Endothelial cell (in vitro differentiated cells): ENCODE measurements around the gene CBARP. TPM values are rescaled to one million over a fixed set of nuclear protein-coding genes. Genes with fewer than 3 reads are reported as not detected.
A peak's percentile ranks its signal among the peaks of the same experiment; 100 is the strongest.

Experiments used
- DNase-seq: peaks from one replicate; pipeline ENCODE4 v3.0.0; 2021; ENCODE audit warnings: low spot score
- H3K27ac Mint-ChIP-seq: one replicate; pipeline ENCODE4 v1.8.0; 2021; ENCODE audit warnings: mixed read lengths, inconsistent platforms; ENCODE audit not compliant: unreplicated experiment
- H3K27me3 Mint-ChIP-seq: one replicate; pipeline ENCODE4 v1.8.0; 2021; ENCODE audit warnings: mild to moderate bottlenecking, moderate library complexity, mixed read lengths, inconsistent platforms; ENCODE audit not compliant: unreplicated experiment
- H3K36me3 Mint-ChIP-seq: one replicate; pipeline ENCODE4 v1.8.0; 2021; ENCODE audit warnings: mild to moderate bottlenecking, low read depth, mixed read lengths, inconsistent platforms; ENCODE audit not compliant: unreplicated experiment
- H3K4me1 Mint-ChIP-seq: one replicate; pipeline ENCODE4 v1.8.0; 2021; ENCODE audit warnings: mild to moderate bottlenecking, mixed read lengths, inconsistent platforms; ENCODE audit not compliant: unreplicated experiment
- H3K4me3 Mint-ChIP-seq: one replicate; pipeline ENCODE4 v1.8.0; 2021; ENCODE audit warnings: mild to moderate bottlenecking, mixed read lengths, inconsistent platforms; ENCODE audit not compliant: unreplicated experiment
- H3K9me3 Mint-ChIP-seq: one replicate; pipeline ENCODE4 v1.8.0; 2021; ENCODE audit warnings: mixed read lengths, inconsistent platforms; ENCODE audit not compliant: unreplicated experiment
- CTCF ChIP-seq: fragments of 200-600 bp; sonication (generic); IDR thresholded peaks from one replicate; pipeline ENCODE4 v1.5.0; 2021; ENCODE audit warnings: antibody characterized with exemption; ENCODE audit not compliant: unreplicated experiment
- total RNA-seq: library from RNA; stranded (reverse); fragmentation: NEBNext Ultra II Directional; extraction: Animal tissue kit (Norgen Biotek cat#: 25700); gene quantifications from one replicate; pipeline ENCODE4 v1.2.1, GENCODE V29; 2021; ENCODE audit not compliant: unreplicated experiment

CBARP gene
- total RNA-seq, 1 donor from 2014 or later: 10.4 TPM

DNA sequence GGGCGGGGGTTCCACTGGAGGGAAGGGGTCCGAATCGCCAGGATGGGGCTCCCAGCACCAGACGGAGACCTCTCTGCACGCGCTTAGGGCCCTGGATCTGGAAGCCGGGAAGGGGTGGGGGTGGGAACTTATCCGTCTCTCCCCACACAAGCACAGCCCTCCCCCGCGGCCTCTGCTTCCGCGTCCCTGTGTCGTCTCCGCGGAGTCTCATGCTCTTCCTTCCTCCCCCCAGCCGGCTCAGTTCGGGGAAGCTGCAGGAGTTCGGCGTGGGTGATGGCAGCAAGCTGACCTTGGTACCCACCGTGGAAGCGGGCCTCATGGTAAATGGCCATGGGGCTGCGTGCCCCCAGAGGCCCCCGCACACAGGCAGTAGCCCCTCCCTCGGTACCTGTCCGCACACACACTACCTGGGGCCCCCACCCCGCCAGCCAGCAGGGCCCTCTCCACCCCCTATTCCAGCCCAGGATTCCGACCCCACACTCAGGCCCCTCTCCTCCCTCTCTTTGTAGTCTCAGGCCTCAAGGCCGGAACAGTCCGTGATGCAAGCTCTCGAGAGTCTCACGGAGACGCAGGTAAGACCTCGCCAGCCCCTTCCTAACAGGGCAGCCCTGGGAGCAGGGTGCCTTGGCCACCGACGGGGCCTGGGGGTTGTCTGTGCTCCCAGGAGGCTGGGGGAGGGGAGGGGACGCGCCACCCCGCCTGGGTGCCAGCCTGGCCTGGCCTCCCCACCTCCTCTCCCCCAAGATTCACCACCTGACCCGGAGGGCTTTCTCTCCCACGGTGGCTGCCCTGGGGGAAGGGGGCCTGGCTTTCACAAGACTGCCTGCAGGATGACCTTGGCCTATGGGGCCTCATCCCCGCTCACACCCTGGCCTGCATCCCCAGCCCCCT is 13.8 kb upstream of the CBARP start:
- H3K9me3 Mint-ChIP-seq: no peaks in the 10 kb centered on the region
- TF ChIP-seq CTCF: no peak
- peaks cover 18% of the 10 kb centered on the region for H3K27me3 Mint-ChIP-seq
- peaks cover 10% of the 10 kb centered on the region for H3K36me3 Mint-ChIP-seq
- peaks cover 7% of the 10 kb centered on the region for H3K4me1 Mint-ChIP-seq
- peak overlapping the region; percentile 96 for H3K4me3 Mint-ChIP-seq
- peak; percentile 63 for DNase-seq
- H3K27ac Mint-ChIP-seq: peak overlapping the region; percentile 90

DNA sequence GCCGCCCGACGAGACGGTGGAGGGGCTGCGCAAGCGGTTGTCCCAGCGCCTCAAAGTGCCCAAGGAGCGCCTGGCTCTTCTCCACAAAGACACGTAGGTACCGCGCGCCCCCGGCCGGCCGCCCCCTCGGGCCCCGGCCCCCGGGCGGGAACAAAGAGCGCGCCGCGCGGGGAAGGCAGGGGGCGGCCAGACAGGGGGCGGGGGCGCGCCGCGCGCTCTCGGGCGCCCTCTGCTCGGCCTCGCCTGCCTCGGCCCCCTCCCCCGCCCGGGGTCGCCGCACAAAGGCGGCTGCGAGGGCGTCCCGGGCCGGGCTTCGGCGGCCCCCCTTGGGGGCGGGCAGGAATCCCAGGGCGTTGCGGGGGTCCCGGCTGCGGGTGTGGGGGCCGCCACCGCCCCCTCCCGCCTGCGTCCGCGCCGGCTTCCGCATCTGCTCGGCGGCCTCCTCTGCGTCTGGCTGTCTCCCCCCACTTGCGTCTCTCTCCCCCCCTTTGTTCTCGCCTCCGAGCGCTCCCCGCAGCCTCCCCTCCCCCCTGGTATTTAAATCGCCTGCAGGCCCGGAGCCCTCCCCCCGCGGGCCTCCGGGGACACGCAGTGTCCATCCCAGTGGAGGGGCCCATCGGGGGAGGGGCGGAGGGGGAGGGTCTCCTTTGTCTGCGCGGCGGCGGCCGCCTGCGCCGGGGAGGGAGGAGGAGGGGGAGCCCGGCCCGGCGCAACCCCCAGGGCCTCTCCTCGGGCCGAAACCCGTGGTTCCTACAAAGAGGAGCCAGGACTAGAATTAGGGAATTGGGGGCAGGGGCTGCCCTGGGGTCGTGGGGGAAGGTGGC is 12.8 kb upstream of the CBARP start:
- Mint-ChIP-seq H3K36me3 (peaks cover 10% of the 10 kb centered on the region), H3K9me3 (no peaks in the 10 kb centered on the region), H3K27me3 (peaks cover 16% of the 10 kb centered on the region), H3K4me3 (peak overlapping the region; percentile 96), H3K4me1 (peaks cover 7% of the 10 kb centered on the region), H3K27ac (peak overlapping the region; percentile 90)
- no peak for TF ChIP-seq CTCF
- peak; percentile 77 for DNase-seq

DNA sequence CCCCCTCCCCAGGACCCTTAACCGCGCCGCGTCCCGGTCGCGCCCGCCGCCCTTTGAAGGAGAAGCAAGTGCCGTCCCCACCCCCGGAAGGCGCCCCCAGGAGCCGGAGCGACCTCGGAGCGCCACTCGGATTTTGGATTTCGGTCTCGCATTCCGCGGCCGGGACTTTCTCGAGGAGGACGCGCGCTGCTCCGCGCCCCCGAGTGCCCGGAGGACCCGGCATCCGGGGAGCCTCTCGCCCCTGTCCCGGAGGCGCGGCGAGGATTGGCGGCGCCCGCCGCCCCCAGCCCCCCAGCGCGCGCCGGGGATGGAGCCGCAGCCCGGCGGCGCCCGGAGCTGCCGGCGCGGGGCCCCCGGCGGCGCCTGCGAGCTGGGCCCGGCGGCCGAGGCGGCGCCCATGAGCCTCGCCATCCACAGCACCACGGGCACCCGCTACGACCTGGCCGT is 12.2 kb upstream of the CBARP start:
- peaks cover 10% of the 10 kb centered on the region for H3K36me3 Mint-ChIP-seq
- no peak overlapping the region for H3K27ac Mint-ChIP-seq
- H3K9me3 Mint-ChIP-seq: no peaks in the 10 kb centered on the region
- peaks cover 5% of the 10 kb centered on the region for H3K4me1 Mint-ChIP-seq
- peaks cover 14% of the 10 kb centered on the region for H3K27me3 Mint-ChIP-seq
- no peak for DNase-seq
- peak overlapping the region; percentile 92 for H3K4me3 Mint-ChIP-seq
- TF ChIP-seq CTCF: no peak

GRCh38 chr19:1249298-1249989 is 11.6 kb upstream of the CBARP start:
- H3K27me3 Mint-ChIP-seq: peaks cover 12% of the 10 kb centered on the region
- H3K27ac Mint-ChIP-seq: no peak overlapping the region
- H3K4me3 Mint-ChIP-seq: peak overlapping the region; percentile 92
- peaks cover 2% of the 10 kb centered on the region for H3K4me1 Mint-ChIP-seq
- DNase-seq: peak; percentile 96
- peaks cover 6% of the 10 kb centered on the region for H3K36me3 Mint-ChIP-seq
- no peaks in the 10 kb centered on the region for H3K9me3 Mint-ChIP-seq
- no peak for TF ChIP-seq CTCF
